ENCODE results near the gene NCS1.

DNA sequence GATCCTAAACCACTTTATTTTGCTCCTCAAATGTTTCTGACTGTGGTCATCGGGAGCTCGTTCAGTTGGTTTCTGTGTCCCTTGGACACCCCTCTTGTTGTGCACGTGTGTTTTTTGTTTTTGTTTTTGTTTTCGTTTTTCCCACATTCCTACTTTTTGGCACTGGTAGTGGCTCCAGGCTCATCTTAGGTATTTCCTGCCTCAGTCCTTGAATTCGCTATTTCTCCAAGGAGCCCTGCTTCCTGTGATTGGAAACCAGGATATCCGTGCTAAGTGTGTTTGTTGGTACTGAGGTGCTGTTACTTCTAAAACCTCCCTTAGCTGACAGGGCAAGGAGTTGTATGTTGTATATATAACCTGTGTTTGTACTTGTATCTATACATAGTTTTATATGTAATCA, 99.3 kb downstream of the NCS1 start:
- TF ChIP-seq TAF1 (IDR thresholded peaks at IDR 0.05; ENCODE audit: borderline replicate concordance, insufficient read depth, low read length) = no peak
- TF ChIP-seq POLR2AphosphoS5 (IDR thresholded peaks at IDR 0.05; ENCODE audit: low read depth, low read length) = no peak
